Astrocyte (in vitro differentiated cells and primary cell): ENCODE measurements around the gene CLCN4.

Source experiments
- EZH2 ChIP-seq: IDR thresholded peaks from 2 replicates; pipeline ENCODE4 v1.6.1; 2012; ENCODE audit warnings: mild to moderate bottlenecking, low read length, inconsistent platforms; ENCODE audit not compliant: insufficient read depth
- TF ChIP-seq, protein P1 (sequence below): IDR thresholded peaks from 2 replicates; pipeline ENCODE4 v1.5.1; 2011; ENCODE audit warnings: low read depth, mild to moderate bottlenecking, inconsistent platforms, low read length, moderate library complexity; ENCODE audit not compliant: insufficient read depth

DNA sequence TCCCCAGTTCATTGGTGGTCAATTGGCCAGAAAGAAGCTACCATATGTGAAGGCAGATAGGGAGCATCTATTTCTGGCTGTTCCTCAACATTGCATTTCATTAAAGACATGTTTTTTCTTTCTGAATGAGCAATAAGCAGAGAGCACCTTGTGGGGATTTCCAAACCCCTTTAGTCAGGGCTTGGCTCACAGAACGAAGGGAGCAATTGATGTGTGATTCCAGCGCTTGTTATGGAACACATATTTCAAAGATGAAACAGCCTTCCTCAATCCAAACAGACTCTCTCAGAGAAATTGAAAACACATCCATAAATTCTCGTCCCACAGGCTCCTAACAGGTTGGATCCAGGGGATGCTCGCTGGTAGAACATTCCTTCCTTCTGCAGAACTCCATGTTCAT lies 84.1 kb downstream of the CLCN4 start:
- TF ChIP-seq, protein P1, sequence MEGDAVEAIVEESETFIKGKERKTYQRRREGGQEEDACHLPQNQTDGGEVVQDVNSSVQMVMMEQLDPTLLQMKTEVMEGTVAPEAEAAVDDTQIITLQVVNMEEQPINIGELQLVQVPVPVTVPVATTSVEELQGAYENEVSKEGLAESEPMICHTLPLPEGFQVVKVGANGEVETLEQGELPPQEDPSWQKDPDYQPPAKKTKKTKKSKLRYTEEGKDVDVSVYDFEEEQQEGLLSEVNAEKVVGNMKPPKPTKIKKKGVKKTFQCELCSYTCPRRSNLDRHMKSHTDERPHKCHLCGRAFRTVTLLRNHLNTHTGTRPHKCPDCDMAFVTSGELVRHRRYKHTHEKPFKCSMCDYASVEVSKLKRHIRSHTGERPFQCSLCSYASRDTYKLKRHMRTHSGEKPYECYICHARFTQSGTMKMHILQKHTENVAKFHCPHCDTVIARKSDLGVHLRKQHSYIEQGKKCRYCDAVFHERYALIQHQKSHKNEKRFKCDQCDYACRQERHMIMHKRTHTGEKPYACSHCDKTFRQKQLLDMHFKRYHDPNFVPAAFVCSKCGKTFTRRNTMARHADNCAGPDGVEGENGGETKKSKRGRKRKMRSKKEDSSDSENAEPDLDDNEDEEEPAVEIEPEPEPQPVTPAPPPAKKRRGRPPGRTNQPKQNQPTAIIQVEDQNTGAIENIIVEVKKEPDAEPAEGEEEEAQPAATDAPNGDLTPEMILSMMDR = no peak
- no peak for TF ChIP-seq EZH2
